Choroid plexus epithelial cell (primary cell): ENCODE measurements around the gene SCYGR1.
A peak's percentile ranks its signal among the peaks of the same experiment; 100 is the strongest.
"Not testable (repeated sequence)": the region's sequence is repeated elsewhere in the genome, so short reads cannot be mapped to it uniquely, and the experiment has no call there.

Source experiments
- DNase-seq: peaks from one replicate; pipeline ENCODE4 v3.0.0-alpha.2; 2010; ENCODE audit warnings: low read depth
- H3K4me3 ChIP-seq: 2 replicates; pipeline ENCODE4 v1.5.1; 2011; ENCODE audit warnings: low read depth, mild to moderate bottlenecking, control low read depth, low read length, moderate library complexity
- TF ChIP-seq, protein P1 (sequence below): conservative IDR thresholded peaks from 2 replicates; pipeline ENCODE4 v1.5.1; 2011; ENCODE audit warnings: low read depth, mild to moderate bottlenecking, control low read depth, inconsistent platforms, low read length, moderate library complexity

The SCYGR1 gene

DNA sequence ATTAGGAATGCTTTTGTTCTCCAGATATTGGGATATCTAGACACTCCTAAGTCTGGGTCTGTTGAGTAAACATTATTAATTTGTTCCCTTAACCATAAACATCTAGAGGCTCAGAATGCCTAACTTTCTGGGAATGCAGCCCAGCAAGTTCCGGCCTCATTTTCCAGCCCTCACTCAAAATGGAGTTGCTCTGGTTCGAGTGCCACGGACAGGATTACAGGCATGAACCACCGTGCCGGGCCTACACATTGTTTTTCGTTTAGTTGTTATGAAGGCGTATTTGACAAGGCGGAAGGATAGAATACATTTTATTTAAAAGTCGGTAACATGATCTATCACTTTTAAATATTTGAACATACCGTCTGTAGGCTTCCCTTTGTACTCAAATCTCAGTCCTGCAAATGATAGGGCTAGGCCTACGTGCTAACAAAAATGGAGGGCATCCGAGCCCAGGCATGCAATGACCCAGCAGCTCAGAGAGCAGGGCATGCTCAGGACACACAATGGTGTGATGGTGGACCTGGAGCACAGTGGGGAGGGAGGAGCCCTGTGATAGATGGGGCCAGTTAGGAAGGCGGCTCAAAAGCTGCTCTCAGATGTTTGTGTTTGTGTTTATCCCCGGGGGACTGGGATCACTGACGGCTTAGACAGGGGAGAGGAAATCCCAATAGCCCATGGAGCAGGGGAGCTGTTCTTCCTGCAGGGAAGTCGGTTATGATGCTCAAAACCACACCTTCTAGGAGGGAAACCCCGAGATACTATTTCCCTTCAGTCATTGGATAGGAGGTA is 2.9 kb upstream of the SCYGR1 start:
- TF ChIP-seq, protein P1, sequence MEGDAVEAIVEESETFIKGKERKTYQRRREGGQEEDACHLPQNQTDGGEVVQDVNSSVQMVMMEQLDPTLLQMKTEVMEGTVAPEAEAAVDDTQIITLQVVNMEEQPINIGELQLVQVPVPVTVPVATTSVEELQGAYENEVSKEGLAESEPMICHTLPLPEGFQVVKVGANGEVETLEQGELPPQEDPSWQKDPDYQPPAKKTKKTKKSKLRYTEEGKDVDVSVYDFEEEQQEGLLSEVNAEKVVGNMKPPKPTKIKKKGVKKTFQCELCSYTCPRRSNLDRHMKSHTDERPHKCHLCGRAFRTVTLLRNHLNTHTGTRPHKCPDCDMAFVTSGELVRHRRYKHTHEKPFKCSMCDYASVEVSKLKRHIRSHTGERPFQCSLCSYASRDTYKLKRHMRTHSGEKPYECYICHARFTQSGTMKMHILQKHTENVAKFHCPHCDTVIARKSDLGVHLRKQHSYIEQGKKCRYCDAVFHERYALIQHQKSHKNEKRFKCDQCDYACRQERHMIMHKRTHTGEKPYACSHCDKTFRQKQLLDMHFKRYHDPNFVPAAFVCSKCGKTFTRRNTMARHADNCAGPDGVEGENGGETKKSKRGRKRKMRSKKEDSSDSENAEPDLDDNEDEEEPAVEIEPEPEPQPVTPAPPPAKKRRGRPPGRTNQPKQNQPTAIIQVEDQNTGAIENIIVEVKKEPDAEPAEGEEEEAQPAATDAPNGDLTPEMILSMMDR = no peak
- no peak overlapping the region for H3K4me3 ChIP-seq
- no peak for DNase-seq

DNA sequence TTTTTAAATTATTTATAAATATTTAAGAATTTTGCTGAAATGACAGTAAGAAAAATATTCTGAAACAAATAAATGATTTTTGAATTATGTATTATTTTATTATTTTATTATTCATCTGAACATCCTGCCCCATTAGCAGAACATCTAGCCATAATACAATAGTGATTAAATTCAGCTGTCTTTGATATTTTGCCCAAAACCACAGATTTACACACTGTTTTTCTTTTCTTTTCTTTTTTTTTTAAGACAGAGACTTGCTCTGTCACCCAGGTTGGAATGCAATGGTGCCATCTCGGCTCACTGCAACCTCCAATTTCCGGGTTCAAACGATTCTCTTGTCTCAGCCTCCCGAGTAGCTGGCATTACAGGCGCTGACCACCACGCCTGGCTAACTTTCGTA is 1.9 kb upstream of the SCYGR1 start:
- no peak for DNase-seq
- H3K4me3 ChIP-seq = no peak overlapping the region
- TF ChIP-seq, protein P1 = no peak

DNA sequence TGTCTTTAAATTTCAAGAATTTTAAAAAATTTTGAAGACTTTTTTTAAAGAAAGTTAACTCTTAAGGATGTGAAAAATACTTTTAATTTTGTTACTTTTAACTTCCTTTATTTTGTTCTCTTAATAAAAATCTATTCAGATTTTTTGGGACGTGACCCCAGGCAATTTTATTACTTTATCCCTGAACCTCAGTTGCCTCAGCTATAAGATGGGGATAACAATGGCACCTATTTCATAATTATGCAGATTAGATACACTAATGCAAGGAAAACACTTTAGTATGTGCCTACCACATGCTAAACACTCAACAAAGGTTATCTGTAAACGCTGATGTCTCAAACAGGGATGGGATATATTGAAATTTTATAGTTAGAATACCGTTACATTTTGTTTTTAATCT is 1.5 kb upstream of the SCYGR1 start:
- no peak for DNase-seq
- no peak overlapping the region for H3K4me3 ChIP-seq
- TF ChIP-seq, protein P1 = no peak

DNA sequence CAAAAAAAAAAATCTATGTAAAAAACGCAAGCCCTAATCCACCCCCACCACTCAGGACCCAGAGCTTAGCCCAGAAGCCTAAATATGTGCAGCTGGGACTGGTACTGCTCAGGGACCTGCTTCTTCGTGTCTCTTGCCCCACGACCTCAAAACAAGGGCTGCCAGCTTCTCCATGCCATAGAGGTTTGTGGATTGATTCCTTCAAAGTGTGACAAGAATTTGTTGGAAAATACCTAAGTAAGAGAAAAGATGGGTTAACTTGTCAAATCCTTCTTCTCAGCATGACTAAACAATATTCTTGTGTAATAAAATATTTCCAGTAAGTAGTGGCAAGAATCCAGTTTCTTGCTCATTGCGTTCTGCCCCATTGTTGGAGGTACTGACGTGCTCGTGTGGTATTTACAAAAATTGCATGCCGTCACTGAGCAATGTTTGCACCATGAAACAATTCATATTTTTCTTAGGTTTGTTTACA is 825 bp upstream of the SCYGR1 start:
- DNase-seq = peak; percentile 97
- no peak overlapping the region for H3K4me3 ChIP-seq
- TF ChIP-seq, protein P1 = no peak

DNA sequence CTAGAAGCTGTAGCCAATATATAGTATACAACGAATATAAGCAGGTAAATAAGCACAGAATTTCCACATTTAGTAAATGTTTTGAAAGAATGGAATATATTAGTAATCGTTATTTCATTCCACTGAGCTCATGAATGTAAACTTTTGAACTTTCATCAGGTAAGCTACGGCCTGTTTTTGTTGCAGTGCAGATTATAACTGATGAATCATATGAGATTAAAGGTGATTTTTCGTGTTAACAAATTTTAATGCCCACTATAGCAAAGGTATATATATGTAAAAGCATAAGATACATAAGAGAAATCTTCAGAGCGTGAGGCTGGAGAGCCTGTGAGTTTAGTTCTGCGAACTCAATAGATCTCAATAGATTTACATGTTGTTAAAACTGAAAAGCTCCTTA is 1.1 kb downstream of the SCYGR1 start:
- no peak overlapping the region for H3K4me3 ChIP-seq
- no peak for DNase-seq
- TF ChIP-seq, protein P1 = no peak

DNA sequence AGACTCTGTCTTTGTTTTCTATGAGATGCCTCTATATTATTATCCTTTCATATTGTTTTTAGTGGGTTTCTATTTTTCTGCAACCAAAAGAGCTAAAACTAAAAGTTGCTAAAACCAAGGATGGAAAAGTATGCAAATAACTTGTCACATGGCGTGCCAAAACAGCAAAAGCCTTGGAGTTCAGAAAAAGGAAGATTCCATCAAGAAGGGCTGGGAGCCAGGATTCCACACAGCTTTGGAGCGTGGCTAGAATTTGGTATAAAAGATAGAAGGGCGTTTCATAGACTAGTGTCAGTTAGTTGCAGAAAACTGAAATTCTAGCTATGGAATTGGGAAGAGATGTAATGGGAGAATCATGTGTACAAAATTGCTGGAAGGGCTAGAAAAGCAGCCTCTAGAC is 4.1 kb downstream of the SCYGR1 start:
- no peak overlapping the region for H3K4me3 ChIP-seq
- DNase-seq = no peak
- TF ChIP-seq, protein P1 = no peak

DNA sequence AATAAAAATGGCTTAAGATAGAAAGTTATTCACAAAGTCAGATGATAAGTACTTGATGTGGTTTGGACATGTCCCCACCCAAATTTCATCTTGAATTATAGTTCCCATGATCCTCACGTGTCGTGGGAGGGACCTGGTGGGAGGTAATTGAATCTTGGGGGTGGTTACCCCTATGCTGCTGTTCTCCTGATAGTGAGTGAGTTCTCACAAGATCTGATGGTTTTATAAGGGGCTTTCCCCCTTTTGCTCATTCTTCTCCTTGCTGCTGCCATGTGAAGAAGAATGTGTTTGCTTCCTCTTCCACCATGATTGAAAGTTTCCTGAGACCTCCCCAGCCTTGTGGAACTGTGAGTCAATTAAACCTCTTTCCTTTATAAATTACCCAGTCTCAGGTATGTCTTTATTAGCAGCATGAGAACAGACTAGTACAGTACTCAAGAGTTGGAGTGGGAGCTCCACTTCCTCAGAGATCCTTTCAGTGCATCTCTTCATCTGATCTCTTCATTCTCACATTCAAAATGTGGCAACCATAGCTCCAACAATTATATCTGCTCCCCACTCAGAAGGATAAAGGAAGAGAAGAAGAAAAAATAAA is 5.4 kb downstream of the SCYGR1 start:
- not testable (repeated sequence) for H3K4me3 ChIP-seq, DNase-seq
